HEK293 (cell line): Measurements from ENCODE around the gene ARHGAP8.

Source experiments
- CTCF ChIA-PET: fragments of 350-600 bp; formaldehyde crosslinking; extraction: SDS; loops from one replicate; lab custom pipeline; 2021; ENCODE audit warnings: antibody characterized with exemption; lab: Yijun Ruan, JAX
- POLR2A ChIA-PET: fragments of 300-600 bp; formaldehyde crosslinking; extraction: SDS; loops from one replicate; lab custom pipeline; 2020; ENCODE audit warnings: antibody characterized with exemption, inconsistent platforms; lab: Yijun Ruan, JAX
- H3K27ac ChIP-seq: fragments of 200-500 bp; sonication (Bioruptor generic); 2 replicates; pipeline ENCODE4 v1.5.1; 2014; ENCODE audit warnings: low read depth, low read length, control low read depth, inconsistent platforms; ENCODE audit errors: extremely low read depth
- H3K36me3 ChIP-seq, 2 experiments: fragments of 200-500 bp in 1 of 2; sonication (Bioruptor generic) in 1 of 2; 1 replicate in 1 of 2; 2 replicates in 1 of 2; pipeline ENCODE4 v1.5.1; 2014 to 2017; ENCODE audit warnings: inconsistent platforms in 2 of 2, low read length in 2 of 2; ENCODE audit not compliant: control insufficient read depth in 2 of 2, insufficient read depth in 1 of 2
- H3K4me1 ChIP-seq: fragments of 200-500 bp; sonication (Bioruptor generic); 2 replicates; pipeline ENCODE4 v1.5.1; 2014; ENCODE audit warnings: mild to moderate bottlenecking, low read length, inconsistent platforms; ENCODE audit not compliant: control insufficient read depth, insufficient read depth
- H3K4me3 ChIP-seq: 2 replicates; pipeline ENCODE4 v1.5.1; 2011; ENCODE audit warnings: low read depth, mild to moderate bottlenecking, control low read depth, low read length, moderate library complexity
- H3K9me3 ChIP-seq: fragments of 200-500 bp; sonication (Bioruptor generic); 2 replicates; pipeline ENCODE4 v1.5.1; 2014; ENCODE audit warnings: low read depth, low read length, inconsistent platforms; ENCODE audit not compliant: control insufficient read depth, insufficient read depth
- KLF1 ChIP-seq: fragments of 450-650 bp; formaldehyde crosslinking; IDR thresholded peaks from 2 replicates; pipeline ENCODE4 v1.5.1; 2016; ENCODE audit warnings: missing biosample characterization, missing genetic modification characterization
- KLF9 ChIP-seq: fragments of 450-650 bp; formaldehyde crosslinking; IDR thresholded peaks from 2 replicates; pipeline ENCODE4 v1.5.1; 2016; ENCODE audit warnings: missing biosample characterization, missing genetic modification characterization, low read depth
- PRDM6 ChIP-seq: fragments of 450-650 bp; formaldehyde crosslinking; IDR thresholded peaks from 2 replicates; pipeline ENCODE4 v1.5.1; 2017; ENCODE audit warnings: missing biosample characterization, missing genetic modification characterization
- ZBTB1 ChIP-seq: fragments of 450-650 bp; formaldehyde crosslinking; IDR thresholded peaks from 2 replicates; pipeline ENCODE4 v1.5.1; 2016; ENCODE audit warnings: missing biosample characterization, missing genetic modification characterization
- ZNF157 ChIP-seq: fragments of 450-650 bp; formaldehyde crosslinking; IDR thresholded peaks from 2 replicates; pipeline ENCODE4 v1.5.1; 2016; ENCODE audit warnings: missing biosample characterization, missing genetic modification characterization
- ZNF211 ChIP-seq: fragments of 450-650 bp; formaldehyde crosslinking; IDR thresholded peaks from 2 replicates; pipeline ENCODE4 v1.5.1; 2016; ENCODE audit warnings: low read depth, missing biosample characterization, missing genetic modification characterization
- ZNF335 ChIP-seq: fragments of 450-650 bp; formaldehyde crosslinking; conservative IDR thresholded peaks from 2 replicates; pipeline ENCODE4 v1.5.1; 2016; ENCODE audit warnings: missing biosample characterization, missing genetic modification characterization
- ZNF37A ChIP-seq: fragments of 450-650 bp; IDR thresholded peaks from 2 replicates; pipeline ENCODE4 v1.5.1; 2018; ENCODE audit warnings: missing biosample characterization, missing genetic modification characterization
- ZNF423 ChIP-seq: fragments of 450-650 bp; formaldehyde crosslinking; IDR thresholded peaks from 2 replicates; pipeline ENCODE4 v1.5.1; 2016; ENCODE audit warnings: missing biosample characterization, missing genetic modification characterization
- ZNF521 ChIP-seq: fragments of 450-650 bp; formaldehyde crosslinking; IDR thresholded peaks from 2 replicates; pipeline ENCODE4 v1.5.1; 2017; ENCODE audit warnings: missing biosample characterization, mild to moderate bottlenecking, missing genetic modification characterization
- ZNF623 ChIP-seq: fragments of 450-650 bp; formaldehyde crosslinking; IDR thresholded peaks from 2 replicates; pipeline ENCODE4 v1.5.1; 2016; ENCODE audit warnings: missing biosample characterization, missing genetic modification characterization
- ZNF654 ChIP-seq: fragments of 450-650 bp; formaldehyde crosslinking; IDR thresholded peaks from 2 replicates; pipeline ENCODE4 v1.5.1; 2016; ENCODE audit warnings: low read depth, missing biosample characterization, missing genetic modification characterization
- ZNF776 ChIP-seq: fragments of 450-650 bp; formaldehyde crosslinking; IDR thresholded peaks from 2 replicates; pipeline ENCODE4 v1.5.0; 2017; ENCODE audit warnings: missing biosample characterization, missing genetic modification characterization, borderline replicate concordance
- ZSCAN5A ChIP-seq: fragments of 450-650 bp; formaldehyde crosslinking; IDR thresholded peaks from 2 replicates; pipeline ENCODE4 v1.5.1; 2016; ENCODE audit warnings: missing biosample characterization, missing genetic modification characterization
- TF ChIP-seq, protein P1 (sequence below): fragments of 450-650 bp; formaldehyde crosslinking; IDR thresholded peaks from 2 replicates; pipeline ENCODE4 v1.5.1; 2016; ENCODE audit warnings: missing biosample characterization, missing genetic modification characterization, low read depth
- TF ChIP-seq, protein P2 (sequence below): fragments of 450-650 bp; formaldehyde crosslinking; IDR thresholded peaks from 2 replicates; pipeline ENCODE4 v1.5.1; 2016; ENCODE audit warnings: missing biosample characterization, missing genetic modification characterization
- TF ChIP-seq, protein P3 (sequence below): fragments of 450-650 bp; formaldehyde crosslinking; IDR thresholded peaks from 2 replicates; pipeline ENCODE4 v1.5.1; 2016; ENCODE audit warnings: missing biosample characterization, missing genetic modification characterization

Gene ARHGAP8

DNA sequence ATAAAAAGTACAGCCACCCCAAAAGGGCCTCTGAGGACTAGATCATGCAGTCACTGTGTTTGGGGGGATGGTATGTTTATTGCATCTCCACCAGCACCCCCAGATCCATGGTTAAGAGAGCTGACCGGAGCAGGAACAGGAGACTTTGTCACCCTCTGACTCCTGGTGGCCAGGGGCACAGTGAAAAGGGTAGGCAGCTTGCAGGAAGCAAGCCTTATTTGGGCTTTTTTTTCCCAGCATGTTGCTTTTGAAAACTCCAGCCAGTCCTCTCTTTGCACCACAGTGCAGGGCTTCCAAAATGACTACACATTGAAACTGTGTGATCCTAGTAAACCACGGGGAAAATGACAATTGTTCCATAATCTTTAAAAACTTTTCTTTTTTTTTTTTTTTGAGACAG is 29.8 kb upstream of the ARHGAP8 start (continued):
- no peak for TF ChIP-seq ZNF654 (tag by site-specific recombination)
- no peak for TF ChIP-seq PRDM6 (tag by site-specific recombination)
- TF ChIP-seq ZNF623 (tag by site-specific recombination) = no peak
- no peak for TF ChIP-seq ZNF423 (tag by site-specific recombination)
- no peak for TF ChIP-seq KLF1 (tag by site-specific recombination)
- no peak for TF ChIP-seq KLF9 (tag by site-specific recombination)
- TF ChIP-seq, all 188 proteins: peak for 0

- POLR2A ChIA-PET = no interaction called here
- TF ChIP-seq, protein P1, sequence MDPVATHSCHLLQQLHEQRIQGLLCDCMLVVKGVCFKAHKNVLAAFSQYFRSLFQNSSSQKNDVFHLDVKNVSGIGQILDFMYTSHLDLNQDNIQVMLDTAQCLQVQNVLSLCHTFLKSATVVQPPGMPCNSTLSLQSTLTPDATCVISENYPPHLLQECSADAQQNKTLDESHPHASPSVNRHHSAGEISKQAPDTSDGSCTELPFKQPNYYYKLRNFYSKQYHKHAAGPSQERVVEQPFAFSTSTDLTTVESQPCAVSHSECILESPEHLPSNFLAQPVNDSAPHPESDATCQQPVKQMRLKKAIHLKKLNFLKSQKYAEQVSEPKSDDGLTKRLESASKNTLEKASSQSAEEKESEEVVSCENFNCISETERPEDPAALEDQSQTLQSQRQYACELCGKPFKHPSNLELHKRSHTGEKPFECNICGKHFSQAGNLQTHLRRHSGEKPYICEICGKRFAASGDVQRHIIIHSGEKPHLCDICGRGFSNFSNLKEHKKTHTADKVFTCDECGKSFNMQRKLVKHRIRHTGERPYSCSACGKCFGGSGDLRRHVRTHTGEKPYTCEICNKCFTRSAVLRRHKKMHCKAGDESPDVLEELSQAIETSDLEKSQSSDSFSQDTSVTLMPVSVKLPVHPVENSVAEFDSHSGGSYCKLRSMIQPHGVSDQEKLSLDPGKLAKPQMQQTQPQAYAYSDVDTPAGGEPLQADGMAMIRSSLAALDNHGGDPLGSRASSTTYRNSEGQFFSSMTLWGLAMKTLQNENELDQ (tag by site-specific recombination) = no peak
- CTCF ChIA-PET = interaction anchor here (1.0 to 3.1 kb wide), 2 partner anchors 11 to 13 kb away, joined by 4 to 12 read pairs; no protein-coding TSS in a partner anchor
- Histone ChIP-seq H3K27ac (no peak overlapping the region), H3K4me3 (no peak overlapping the region), H3K4me1 (0 out of 2 replicates have a peak, but pooled peaks cover 2% of the 10 kb centered on the region), H3K36me3 (peaks cover 0 to 23% of the 10 kb centered on the region in 2 experiments; a peak in 1 of 3 replicates), H3K9me3 (no peaks in the 10 kb centered on the region)
These were observed 28.6 kb upstream of the ARHGAP8 start for GRCh38 chr22:44723801-44724200.

- H3K9me3 ChIP-seq = no peaks in the 10 kb centered on the region
- H3K36me3 ChIP-seq = peaks cover 0 to 23% of the 10 kb centered on the region in 2 experiments; a peak in 1 of 3 replicates
- H3K27ac ChIP-seq = no peak overlapping the region
- CTCF ChIA-PET = interaction anchor here (1.0 to 3.1 kb wide), 2 partner anchors 10 to 12 kb away, joined by 4 to 12 read pairs; no protein-coding TSS in a partner anchor
- TF ChIP-seq, protein P2, sequence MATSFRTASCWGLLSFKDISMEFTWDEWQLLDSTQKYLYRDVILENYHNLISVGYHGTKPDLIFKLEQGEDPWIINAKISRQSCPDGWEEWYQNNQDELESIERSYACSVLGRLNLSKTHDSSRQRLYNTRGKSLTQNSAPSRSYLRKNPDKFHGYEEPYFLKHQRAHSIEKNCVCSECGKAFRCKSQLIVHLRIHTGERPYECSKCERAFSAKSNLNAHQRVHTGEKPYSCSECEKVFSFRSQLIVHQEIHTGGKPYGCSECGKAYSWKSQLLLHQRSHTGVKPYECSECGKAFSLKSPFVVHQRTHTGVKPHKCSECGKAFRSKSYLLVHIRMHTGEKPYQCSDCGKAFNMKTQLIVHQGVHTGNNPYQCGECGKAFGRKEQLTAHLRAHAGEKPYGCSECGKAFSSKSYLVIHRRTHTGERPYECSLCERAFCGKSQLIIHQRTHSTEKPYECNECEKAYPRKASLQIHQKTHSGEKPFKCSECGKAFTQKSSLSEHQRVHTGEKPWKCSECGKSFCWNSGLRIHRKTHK = no peak
- H3K4me3 ChIP-seq = no peak overlapping the region
- H3K4me1 ChIP-seq = no peaks in the 10 kb centered on the region
- POLR2A ChIA-PET = no interaction called here
These were observed 28.0 kb upstream of the ARHGAP8 start for GRCh38 chr22:44724416-44724815.

GRCh38 chr22:44724859-44725258 is 27.5 kb upstream of the ARHGAP8 start:
- CTCF ChIA-PET = interaction anchor here (0.6 to 3.1 kb wide), 2 partner anchors 10 to 26 kb away, joined by 4 to 12 read pairs; no protein-coding TSS in a partner anchor
- POLR2A ChIA-PET = no interaction called here
- Histone ChIP-seq H3K4me3 (no peak overlapping the region), H3K36me3 (peaks cover 0 to 23% of the 10 kb centered on the region in 2 experiments; a peak in 1 of 3 replicates), H3K27ac (no peak overlapping the region), H3K4me1 (no peaks in the 10 kb centered on the region), H3K9me3 (no peaks in the 10 kb centered on the region)
- TF ChIP-seq ZNF776 (tag by site-specific recombination) = no peak
- no peak for TF ChIP-seq ZSCAN5A
- TF ChIP-seq ZNF521 (tag by site-specific recombination) = no peak
- no peak for TF ChIP-seq KLF9 (tag by site-specific recombination)
- TF ChIP-seq ZNF211 (tag by site-specific recombination) = no peak
- no peak for TF ChIP-seq ZNF335 (tag by site-specific recombination)
- no peak for TF ChIP-seq ZNF37A (tag by site-specific recombination)
- no peak for TF ChIP-seq ZBTB1 (tag by site-specific recombination)
- TF ChIP-seq ZNF157 = no peak
- TF ChIP-seq, protein P3, sequence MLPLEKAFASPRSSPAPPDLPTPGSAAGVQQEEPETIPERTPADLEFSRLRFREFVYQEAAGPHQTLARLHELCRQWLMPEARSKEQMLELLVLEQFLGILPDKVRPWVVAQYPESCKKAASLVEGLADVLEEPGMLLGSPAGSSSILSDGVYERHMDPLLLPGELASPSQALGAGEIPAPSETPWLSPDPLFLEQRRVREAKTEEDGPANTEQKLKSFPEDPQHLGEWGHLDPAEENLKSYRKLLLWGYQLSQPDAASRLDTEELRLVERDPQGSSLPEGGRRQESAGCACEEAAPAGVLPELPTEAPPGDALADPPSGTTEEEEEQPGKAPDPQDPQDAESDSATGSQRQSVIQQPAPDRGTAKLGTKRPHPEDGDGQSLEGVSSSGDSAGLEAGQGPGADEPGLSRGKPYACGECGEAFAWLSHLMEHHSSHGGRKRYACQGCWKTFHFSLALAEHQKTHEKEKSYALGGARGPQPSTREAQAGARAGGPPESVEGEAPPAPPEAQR (tag by site-specific recombination) = no peak
